BJ (cell line): ENCODE results near the gene TYR. TPM values are rescaled to one million over a fixed set of nuclear protein-coding genes. Genes with fewer than 3 reads are reported as not detected.
"Not testable (repeated sequence)": the region's sequence is repeated elsewhere in the genome, so short reads cannot be mapped to it uniquely, and the experiment has no call there.

ENCODE experiments used
- CTCF ChIA-PET: fragments of 350-600 bp; formaldehyde crosslinking; extraction: SDS; loops from one replicate; lab custom pipeline; 2021; ENCODE audit warnings: antibody characterized with exemption, inconsistent platforms; lab: Yijun Ruan, JAX
- POLR2A ChIA-PET: fragments of 300-600 bp; sonication (Branson Sonifier 250); formaldehyde crosslinking; extraction: SDS; loops from one replicate; lab custom pipeline; 2021; ENCODE audit warnings: antibody characterized with exemption; lab: Charles Lee
- DNase-seq: peaks from one replicate; pipeline ENCODE4 v3.0.0-alpha.2; 2011; ENCODE audit warnings: low read depth
- H3K27me3 ChIP-seq: 2 replicates; pipeline ENCODE4 v1.6.0; 2011; ENCODE audit warnings: low read length; ENCODE audit not compliant: control insufficient read depth, insufficient read depth
- H3K36me3 ChIP-seq: 2 replicates; pipeline ENCODE4 v1.5.1; 2011; ENCODE audit warnings: low read length; ENCODE audit not compliant: control insufficient read depth, insufficient read depth
- H3K4me3 ChIP-seq: 2 replicates; pipeline ENCODE4 v1.5.1; 2011; ENCODE audit warnings: low read depth, mild to moderate bottlenecking, control low read depth, low read length
- CTCF ChIP-seq: IDR thresholded peaks from 2 replicates; pipeline ENCODE4 v1.5.1; 2011; ENCODE audit warnings: low read depth, mild to moderate bottlenecking, control low read depth, inconsistent platforms, low read length, moderate library complexity; ENCODE audit not compliant: insufficient read depth
- polyA plus RNA-seq: library from polyadenylated mRNA; depleted of rRNA; stranded (reverse); fragments of >200 nt; gene quantifications from 2 replicates; pipeline ENCODE4 v1.2.3, GENCODE V29; 2011

TYR gene
- polyA plus RNA-seq, 1 experiment, result not detected

GRCh38 chr11:89205378-89205777 is 27.7 kb downstream of the TYR start:
- Histone ChIP-seq H3K27me3 (no peaks in the 10 kb centered on the region), H3K36me3 (no peaks in the 10 kb centered on the region), H3K4me3 (no peak overlapping the region)
- 0 out of 2 replicates have a peak, but pooled peaks have one; percentile 5 for TF ChIP-seq CTCF
- CTCF ChIA-PET, result no interaction called here
- POLR2A ChIA-PET, result no interaction called here
- no peak for DNase-seq

- no peak for DNase-seq
- Histone ChIP-seq H3K4me3 (no peak overlapping the region), H3K36me3 (no peaks in the 10 kb centered on the region), H3K27me3 (no peaks in the 10 kb centered on the region)
- CTCF ChIA-PET, result no interaction called here
- POLR2A ChIA-PET, result no interaction called here
- TF ChIP-seq CTCF, result no peak
Observed at GRCh38 chr11:89220684-89221339, 43.1 kb downstream of the TYR start.

- DNase-seq, result no peak
- H3K36me3 ChIP-seq, result no peaks in the 10 kb centered on the region
- CTCF ChIA-PET, result no interaction called here
- H3K27me3 ChIP-seq, result no peaks in the 10 kb centered on the region
- no peak for TF ChIP-seq CTCF
- H3K4me3 ChIP-seq, result no peak overlapping the region
- POLR2A ChIA-PET, result no interaction called here
Observed at GRCh38 chr11:89235083-89235482, 57.4 kb downstream of the TYR start.

GRCh38 chr11:89235976-89236375 is 58.3 kb downstream of the TYR start:
- no peaks in the 10 kb centered on the region for H3K36me3 ChIP-seq
- POLR2A ChIA-PET, result no interaction called here
- no peak overlapping the region for H3K4me3 ChIP-seq
- no peak for TF ChIP-seq CTCF
- H3K27me3 ChIP-seq, result no peaks in the 10 kb centered on the region
- no peak for DNase-seq
- CTCF ChIA-PET, result interaction anchor here (1.2 kb wide), 1 partner anchor 34 kb away, joined by 4 read pairs; no protein-coding TSS in a partner anchor

- POLR2A ChIA-PET, H3K36me3 ChIP-seq, H3K4me3 ChIP-seq, CTCF ChIA-PET, DNase-seq, H3K27me3 ChIP-seq: not testable (repeated sequence)
Observed at GRCh38 chr11:89247007-89247406, 69.3 kb downstream of the TYR start.

- ChIA-PET POLR2A (no interaction called here), CTCF (no interaction called here)
- no peak for DNase-seq
- Histone ChIP-seq H3K36me3 (no peaks in the 10 kb centered on the region), H3K27me3 (no peaks in the 10 kb centered on the region), H3K4me3 (no peak overlapping the region)
- TF ChIP-seq CTCF, result no peak
Observed at GRCh38 chr11:89249196-89249595, 71.5 kb downstream of the TYR start.

- POLR2A ChIA-PET, H3K27me3 ChIP-seq, CTCF ChIA-PET, H3K4me3 ChIP-seq, DNase-seq, H3K36me3 ChIP-seq: not testable (repeated sequence)
Observed at GRCh38 chr11:89261483-89261882, 83.8 kb downstream of the TYR start.
